ENCODE results near the gene HTRA3. TPM values are rescaled to one million over a fixed set of nuclear protein-coding genes. Genes with fewer than 3 reads are reported as not detected.

The HTRA3 gene
- total and polyA plus RNA-seq, 2 of the 8 experiments (the other 6 are each of a cell fraction or from before 2014, with no cell fraction given): 3.2 to 5.8 TPM

DNA sequence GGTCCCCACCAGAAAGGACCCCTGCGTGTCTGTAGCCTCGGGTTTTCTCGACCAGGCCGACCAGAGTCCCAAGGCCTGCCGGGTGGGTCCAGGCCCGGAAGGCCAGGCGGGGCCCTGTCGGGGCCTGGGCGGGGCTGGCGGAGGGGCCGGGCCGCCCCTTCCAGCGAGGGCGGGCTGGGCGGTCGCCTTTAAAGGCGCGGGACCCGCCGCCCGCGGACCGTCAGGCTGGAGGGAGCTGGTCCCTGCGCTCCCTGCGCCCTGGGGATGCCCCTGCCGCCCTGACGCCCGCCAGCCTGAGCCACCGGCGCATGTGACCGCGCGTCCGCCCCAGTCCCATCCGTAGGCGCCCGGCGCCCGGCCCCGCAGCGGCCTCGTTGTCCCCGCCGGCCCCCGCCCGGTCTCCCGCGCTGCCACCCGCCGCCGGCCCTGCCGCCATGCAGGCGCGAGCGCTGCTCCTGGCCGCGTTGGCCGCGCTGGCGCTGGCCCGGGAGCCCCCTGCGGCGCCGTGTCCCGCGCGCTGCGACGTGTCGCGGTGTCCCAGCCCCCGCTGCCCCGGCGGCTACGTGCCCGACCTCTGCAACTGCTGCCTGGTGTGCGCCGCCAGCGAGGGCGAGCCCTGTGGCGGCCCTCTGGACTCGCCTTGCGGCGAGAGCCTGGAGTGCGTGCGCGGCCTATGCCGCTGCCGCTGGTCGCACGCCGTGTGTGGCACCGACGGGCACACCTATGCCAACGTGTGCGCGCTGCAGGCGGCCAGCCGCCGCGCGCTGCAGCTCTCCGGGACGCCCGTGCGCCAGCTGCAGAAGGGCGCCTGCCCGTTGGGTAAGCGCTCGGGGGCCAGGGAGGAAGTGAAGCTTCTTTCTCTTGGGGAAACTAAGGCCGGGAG, at the start of gene HTRA3 (continued):
- no peak for TF ChIP-seq KDM5A (IDR thresholded peaks at IDR 0.05; ENCODE audit: low read length)
- 0 out of 2 replicates have a peak, but pooled peaks have one; percentile 22 for TF ChIP-seq PHF8 (conservative IDR thresholded peaks at IDR 0.05; ENCODE audit: low read depth, low read length)
- TF ChIP-seq TBP (IDR thresholded peaks at IDR 0.05; ENCODE audit: low read depth, low read length): no peak
- no peak for TF ChIP-seq GABPA (IDR thresholded peaks at IDR 0.05; ENCODE audit: borderline replicate concordance, insufficient read depth, low read length)
- TF ChIP-seq, protein P1, sequence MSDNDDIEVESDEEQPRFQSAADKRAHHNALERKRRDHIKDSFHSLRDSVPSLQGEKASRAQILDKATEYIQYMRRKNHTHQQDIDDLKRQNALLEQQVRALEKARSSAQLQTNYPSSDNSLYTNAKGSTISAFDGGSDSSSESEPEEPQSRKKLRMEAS (IDR thresholded peaks at IDR 0.05): peak; percentile 50
- no peak for TF ChIP-seq RFX5 (IDR thresholded peaks at IDR 0.05; ENCODE audit: borderline replicate concordance, low read depth, low read length)
- no peak for TF ChIP-seq BCL11A (IDR thresholded peaks at IDR 0.05; ENCODE audit: low read depth in 2 of 2, low read length in 2 of 2)
- TF ChIP-seq, protein P2, sequence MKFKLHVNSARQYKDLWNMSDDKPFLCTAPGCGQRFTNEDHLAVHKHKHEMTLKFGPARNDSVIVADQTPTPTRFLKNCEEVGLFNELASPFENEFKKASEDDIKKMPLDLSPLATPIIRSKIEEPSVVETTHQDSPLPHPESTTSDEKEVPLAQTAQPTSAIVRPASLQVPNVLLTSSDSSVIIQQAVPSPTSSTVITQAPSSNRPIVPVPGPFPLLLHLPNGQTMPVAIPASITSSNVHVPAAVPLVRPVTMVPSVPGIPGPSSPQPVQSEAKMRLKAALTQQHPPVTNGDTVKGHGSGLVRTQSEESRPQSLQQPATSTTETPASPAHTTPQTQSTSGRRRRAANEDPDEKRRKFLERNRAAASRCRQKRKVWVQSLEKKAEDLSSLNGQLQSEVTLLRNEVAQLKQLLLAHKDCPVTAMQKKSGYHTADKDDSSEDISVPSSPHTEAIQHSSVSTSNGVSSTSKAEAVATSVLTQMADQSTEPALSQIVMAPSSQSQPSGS (IDR thresholded peaks at IDR 0.05; ENCODE audit: low read length): no peak
- TF ChIP-seq SP2 (IDR thresholded peaks at IDR 0.05; ENCODE audit: low read length): no peak
- TF ChIP-seq KDM1A (IDR thresholded peaks at IDR 0.05; ENCODE audit: borderline replicate concordance, low read length): no peak
- no peak for TF ChIP-seq CTBP2 (IDR thresholded peaks at IDR 0.05; ENCODE audit: borderline replicate concordance, insufficient read depth, insufficient read length, low read length)
- no peak for TF ChIP-seq CEBPB (IDR thresholded peaks at IDR 0.05; ENCODE audit: low read depth, low read length)
- TF ChIP-seq EP300 (IDR thresholded peaks at IDR 0.05; ENCODE audit: borderline replicate concordance in 1 of 2, low read depth in 2 of 2, low read length in 2 of 2): no peak
- no peak for TF ChIP-seq SIRT6 (IDR thresholded peaks at IDR 0.05; ENCODE audit: low read length)
- TF ChIP-seq POU5F1 (IDR thresholded peaks at IDR 0.05; ENCODE audit: low read depth, low read length): no peak
- no peak for TF ChIP-seq FOSL1 (IDR thresholded peaks at IDR 0.05; ENCODE audit: insufficient read depth, low read depth, low read length)
- no peak for TF ChIP-seq RNF2 (IDR thresholded peaks at IDR 0.05; ENCODE audit: borderline replicate concordance, low read depth, low read length, missing control alignments, poor library complexity, severe bottlenecking)
- TF ChIP-seq ZNF274 (IDR thresholded peaks at IDR 0.05; ENCODE audit: borderline replicate concordance, extremely low read depth, low read length): no peak
- TF ChIP-seq RAD21 (IDR thresholded peaks at IDR 0.05 in 1 of 2, conservative IDR thresholded peaks at IDR 0.05 in 1 of 2; ENCODE audit: low read depth in 2 of 2, low read length in 2 of 2): no peak
- TF ChIP-seq YY1 (IDR thresholded peaks at IDR 0.05; ENCODE audit: low read depth, low read length): no peak
- TF ChIP-seq TAF7 (optimal IDR thresholded peaks at IDR 0.05; ENCODE audit: borderline replicate concordance, low read depth, low read length): no peak

Data from H1 (cell line).